ENCODE data around the gene SPEM3.

SPEM3 gene

DNA sequence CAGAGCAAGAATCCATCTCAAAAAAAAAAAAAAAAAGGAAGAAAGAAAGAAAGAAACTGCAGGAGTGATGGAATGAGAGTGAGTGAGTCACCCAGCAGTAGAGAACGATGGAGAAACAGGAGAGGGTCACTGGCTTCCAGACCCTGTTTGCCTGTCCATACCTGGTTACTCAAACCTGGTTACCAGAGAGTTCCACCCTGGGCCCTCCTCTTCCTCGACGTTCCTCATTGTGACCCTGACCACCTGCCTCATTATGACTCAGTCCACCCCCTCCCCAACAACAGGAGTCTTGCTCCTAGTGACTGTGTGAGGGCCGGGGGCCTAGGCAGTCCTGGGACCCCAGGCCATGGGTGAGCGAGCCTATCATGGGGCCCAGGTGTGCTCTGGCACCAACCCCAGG lies at the start of gene SPEM3:
TSS of gene SPEM3 (plus strand) at position 301 of the 400 bp plus-strand sequence. CDS start at position 347, 46 bp downstream.
- DNase-seq: no peak

DNA sequence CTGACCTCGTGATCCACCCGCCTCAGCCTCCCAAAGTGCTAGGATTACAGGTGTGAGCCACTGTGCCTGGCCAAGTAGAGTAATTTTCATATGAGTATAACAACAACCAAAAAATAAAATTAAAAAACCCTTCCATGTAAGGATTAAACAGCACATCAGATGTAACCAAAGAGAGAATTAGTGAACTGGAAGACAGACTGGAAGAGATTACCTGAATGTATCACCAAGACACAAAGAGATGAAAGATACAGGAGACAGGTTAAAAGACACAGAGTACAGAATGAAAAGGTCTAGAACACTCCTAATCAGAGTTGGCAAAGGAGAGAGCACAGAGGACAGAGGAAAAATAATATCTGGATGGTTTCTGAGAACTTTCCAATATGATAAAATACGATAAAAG lies 49.5 kb upstream of the SPEM3 start:
- no peak for DNase-seq

- peak; percentile 90 for DNase-seq
Measured at GRCh38 chr17:7380321-7380720, 48.3 kb upstream of the SPEM3 start.

- DNase-seq: peak; percentile 2
Measured at GRCh38 chr17:7380855-7381683, 47.6 kb upstream of the SPEM3 start, which contains the start of gene TNK1. Gene TNK1 (plus strand): TSS chr17:7381089. CDS start chr17:7382927, 1,838 bp downstream.

- no peak for DNase-seq
Measured at GRCh38 chr17:7382901-7383300, 45.8 kb upstream of the SPEM3 start.

DNA sequence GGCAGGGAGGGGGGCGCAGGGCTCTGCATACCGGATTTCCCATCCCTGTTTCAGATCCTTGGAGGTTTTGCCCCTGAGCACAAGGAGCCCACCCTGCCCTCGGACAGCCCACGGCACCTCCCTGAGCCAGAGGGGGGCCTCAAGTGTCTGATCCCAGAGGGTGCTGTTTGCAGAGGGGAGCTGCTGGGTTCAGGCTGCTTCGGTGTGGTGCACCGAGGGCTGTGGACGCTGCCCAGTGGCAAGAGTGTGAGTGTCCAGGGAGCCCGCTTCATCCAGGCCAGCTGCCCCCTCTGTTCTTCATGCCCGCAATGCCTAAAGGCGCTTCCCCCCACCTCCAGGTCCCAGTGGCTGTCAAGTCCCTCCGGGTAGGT lies 45.3 kb upstream of the SPEM3 start:
- no peak for DNase-seq

DNA sequence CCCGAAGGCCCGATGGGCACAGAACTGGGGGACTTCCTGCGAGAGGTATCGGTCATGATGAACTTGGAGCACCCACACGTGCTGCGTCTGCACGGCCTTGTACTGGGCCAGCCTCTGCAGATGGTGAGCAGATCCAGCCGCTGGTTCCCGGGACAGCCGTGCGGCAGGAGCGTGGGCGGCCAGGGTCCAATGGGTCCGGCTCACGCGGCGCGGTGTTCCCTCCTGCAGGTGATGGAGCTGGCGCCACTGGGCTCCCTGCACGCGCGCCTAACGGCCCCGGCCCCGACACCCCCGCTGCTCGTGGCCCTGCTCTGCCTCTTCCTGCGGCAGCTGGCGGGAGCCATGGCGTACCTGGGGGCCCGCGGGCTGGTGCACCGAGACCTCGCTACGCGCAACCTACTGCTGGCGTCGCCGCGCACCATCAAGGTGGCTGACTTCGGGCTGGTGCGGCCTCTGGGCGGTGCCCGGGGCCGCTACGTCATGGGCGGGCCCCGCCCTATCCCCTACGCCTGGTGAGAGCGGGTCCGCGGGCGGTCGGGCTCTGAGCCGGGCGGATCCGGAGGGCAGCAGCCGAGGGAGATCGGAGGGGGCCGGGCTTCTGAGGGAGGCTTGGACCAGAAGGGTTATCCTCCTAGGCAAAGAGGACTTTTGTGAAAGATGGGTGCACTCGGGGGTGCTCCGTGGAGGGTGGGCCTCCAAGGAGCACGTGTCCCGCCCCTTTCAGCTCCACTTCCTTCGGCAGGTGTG lies 44.7 kb upstream of the SPEM3 start:
- no peak for DNase-seq

DNA sequence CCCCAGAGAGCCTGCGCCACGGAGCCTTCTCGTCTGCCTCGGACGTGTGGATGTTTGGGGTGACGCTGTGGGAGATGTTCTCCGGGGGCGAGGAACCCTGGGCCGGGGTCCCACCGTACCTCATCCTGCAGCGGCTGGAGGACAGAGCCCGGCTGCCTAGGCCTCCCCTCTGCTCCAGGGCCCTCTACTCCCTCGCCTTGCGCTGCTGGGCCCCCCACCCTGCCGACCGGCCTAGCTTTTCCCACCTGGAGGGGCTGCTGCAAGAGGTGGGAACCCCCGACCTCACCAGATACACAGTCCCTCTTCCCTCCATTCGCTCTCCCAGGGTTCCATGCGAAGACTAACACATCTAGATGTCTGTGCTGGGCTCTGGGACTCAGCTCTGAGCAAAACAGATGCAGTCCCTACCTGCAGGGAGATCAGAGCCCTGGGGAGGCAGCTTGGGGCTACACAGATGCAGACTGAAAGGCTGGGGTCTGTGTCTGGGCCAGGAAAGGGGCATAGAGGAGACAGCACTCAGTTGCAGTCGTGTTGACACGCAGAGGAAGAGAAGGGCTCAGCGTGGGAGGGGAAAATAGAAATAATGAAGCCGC lies 44.1 kb upstream of the SPEM3 start:
- DNase-seq: no peak

- DNase-seq: no peak
Measured at GRCh38 chr17:7388856-7389255, 39.8 kb upstream of the SPEM3 start.

DNA sequence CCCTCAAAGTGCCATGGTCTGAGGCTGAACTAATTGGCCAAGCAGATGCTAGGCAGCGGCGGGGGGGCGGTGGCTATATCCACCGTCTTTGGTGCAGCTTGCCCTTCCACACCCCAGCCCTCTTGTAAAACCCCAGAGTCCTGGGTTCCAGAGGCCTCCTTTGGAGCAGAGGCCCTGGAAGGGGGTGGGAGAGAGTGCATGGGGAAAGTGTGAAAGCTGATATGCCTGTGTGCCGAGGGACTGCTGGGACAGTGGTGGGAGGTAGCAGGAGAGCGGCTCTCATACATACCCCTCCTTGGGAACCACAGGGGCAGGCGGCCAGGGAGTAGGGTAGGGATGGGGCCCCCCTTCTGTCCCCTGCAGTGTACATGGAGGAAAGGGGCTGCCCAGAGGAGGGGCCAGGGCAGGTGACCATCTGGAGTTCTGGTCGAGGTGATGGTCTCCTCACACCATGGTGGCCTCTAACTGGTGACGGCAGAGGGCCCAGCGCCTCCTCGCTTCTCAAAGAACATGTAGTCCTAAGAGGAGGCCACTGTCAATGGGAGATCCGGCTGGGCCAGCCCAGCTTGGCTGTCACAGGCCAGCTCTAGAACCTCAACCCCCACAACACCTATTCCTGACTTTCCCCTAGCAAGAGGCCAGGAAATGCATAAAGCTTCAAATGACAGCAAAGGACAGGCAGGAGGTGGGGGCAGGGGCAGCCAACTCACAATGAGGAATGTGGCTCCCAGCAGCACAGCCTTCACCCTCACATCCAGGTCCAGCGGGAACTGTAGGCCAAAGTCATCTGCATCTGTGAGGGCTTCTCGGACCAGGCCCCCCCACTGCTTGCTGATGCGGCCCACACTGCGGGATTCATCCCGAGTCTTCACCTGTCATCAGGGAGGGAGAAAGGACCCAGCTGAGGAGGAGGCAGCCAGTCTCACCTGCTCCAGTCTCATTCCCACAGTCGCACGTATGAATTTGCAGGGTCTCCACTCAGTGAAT lies 38.4 kb upstream of the SPEM3 start:
- no peak for DNase-seq

DNA sequence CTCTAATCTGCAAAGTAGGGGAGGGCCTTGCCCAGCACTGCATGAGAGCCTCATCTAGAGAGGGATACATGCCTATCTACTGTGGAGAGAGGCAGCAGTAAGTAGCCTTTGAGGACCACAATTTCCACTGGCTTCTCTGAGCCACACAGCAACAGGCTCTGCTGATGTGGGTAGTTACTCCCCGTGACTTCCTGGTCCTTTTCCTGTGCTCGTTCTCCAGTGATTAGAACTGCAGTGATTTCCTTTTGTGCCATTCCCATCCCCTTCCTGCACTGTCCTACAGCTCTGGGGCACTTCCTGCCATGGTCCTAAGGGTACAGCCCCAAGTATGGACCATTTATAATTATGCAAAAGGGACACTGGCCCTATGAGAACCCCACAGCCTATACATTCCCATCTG lies 37.4 kb upstream of the SPEM3 start:
- no peak for DNase-seq

DNA sequence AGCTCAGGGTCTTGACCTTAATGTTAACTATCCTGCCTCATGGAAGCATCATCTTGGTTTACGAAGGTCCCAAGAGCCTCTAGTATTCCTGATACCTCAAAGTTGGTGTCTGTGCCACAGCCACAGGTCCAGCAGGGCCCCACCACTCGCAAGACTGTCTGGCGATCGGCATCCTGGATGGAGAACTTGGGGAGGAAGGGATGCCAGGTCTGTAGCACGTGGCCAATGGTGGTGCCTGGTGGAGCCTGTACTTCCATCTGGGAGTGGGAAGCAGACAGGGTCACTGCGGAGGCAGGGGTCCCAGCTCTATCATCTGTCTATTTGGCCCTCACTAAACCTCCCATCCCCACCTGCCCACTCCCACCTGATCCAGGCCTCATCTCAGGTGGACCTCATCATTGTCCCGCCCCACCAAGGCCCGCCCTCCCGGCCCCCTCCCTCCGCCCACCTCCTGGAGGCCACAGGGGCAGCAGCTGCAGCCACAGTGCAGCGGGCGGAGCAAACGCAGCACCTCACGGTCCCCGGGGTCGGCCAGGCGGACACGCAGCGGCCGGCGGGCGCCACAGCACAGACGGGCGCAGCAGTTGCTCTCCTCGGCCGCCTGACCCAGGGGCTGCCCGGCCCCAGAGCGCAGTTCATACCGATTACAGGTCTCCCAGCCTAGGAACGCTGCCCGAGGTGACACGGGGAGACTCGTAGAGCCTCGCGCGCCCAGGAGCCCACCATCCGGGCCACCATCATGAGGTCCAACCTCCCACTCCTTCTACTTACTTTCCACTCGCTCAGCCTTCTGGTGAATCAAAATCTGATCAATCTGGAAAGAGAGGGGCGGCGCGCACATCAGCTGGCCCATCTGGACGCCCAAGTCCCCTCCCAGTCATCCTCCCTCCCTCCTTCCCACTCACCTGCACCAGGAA lies 35.7 kb upstream of the SPEM3 start:
- no peak for DNase-seq

GRCh38 chr17:7393613-7394451 lies 34.8 kb upstream of the SPEM3 start:
- peak; percentile 74 for DNase-seq

- peak; percentile 75 for DNase-seq
Measured at GRCh38 chr17:7394452-7395191, 34.0 kb upstream of the SPEM3 start, which contains the start of gene PLSCR3. Gene PLSCR3 (minus strand): TSS chr17:7394525. CDS start chr17:7394110, 415 bp downstream.

- no peak for DNase-seq
Measured at GRCh38 chr17:7396147-7396546, 32.5 kb upstream of the SPEM3 start.

DNA sequence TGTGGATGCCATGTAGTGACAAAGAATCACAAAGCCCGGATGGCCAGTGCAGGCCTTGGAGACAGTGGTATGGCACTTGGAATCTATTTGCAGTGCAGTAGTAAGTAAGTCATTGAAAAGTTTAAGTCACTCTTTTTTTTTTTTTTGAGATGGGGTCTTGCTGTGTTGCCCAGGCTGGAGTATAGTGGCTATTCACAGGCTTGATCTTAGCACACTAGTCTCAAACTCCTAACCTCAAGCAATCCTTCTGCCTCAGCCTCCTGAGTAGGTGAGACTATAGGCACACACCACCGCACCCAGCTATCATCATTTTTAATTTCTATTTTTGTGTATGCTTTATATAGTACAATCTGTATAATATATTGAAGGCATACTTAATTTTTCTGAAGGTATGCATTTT lies 30.0 kb upstream of the SPEM3 start:
- no peak for DNase-seq

GRCh38 chr17:7403043-7403726 lies 25.5 kb upstream of the SPEM3 start:
- DNase-seq: peak; percentile 35

- peak; percentile 85 for DNase-seq
Measured at GRCh38 chr17:7403727-7403976, 25.0 kb upstream of the SPEM3 start.
